GM18505 (cell line): ENCODE measurements around the gene TNFAIP3.
"Not testable (repeated sequence)": the region's sequence is repeated elsewhere in the genome, so short reads cannot be mapped to it uniquely, and the experiment has no call there.

Experiments
- ATAC-seq: cut with Tn5 transposase; IDR thresholded peaks from one replicate; pipeline ENCODE4 v1.9.1; 2021; ENCODE audit not compliant: unreplicated experiment
- POLR2A ChIP-seq: IDR thresholded peaks from 4 replicates; pipeline ENCODE4 v1.6.1; 2011; ENCODE audit warnings: borderline replicate concordance; ENCODE audit not compliant: insufficient read depth, insufficient read length; ENCODE audit errors: extremely low read depth

TNFAIP3 gene

DNA sequence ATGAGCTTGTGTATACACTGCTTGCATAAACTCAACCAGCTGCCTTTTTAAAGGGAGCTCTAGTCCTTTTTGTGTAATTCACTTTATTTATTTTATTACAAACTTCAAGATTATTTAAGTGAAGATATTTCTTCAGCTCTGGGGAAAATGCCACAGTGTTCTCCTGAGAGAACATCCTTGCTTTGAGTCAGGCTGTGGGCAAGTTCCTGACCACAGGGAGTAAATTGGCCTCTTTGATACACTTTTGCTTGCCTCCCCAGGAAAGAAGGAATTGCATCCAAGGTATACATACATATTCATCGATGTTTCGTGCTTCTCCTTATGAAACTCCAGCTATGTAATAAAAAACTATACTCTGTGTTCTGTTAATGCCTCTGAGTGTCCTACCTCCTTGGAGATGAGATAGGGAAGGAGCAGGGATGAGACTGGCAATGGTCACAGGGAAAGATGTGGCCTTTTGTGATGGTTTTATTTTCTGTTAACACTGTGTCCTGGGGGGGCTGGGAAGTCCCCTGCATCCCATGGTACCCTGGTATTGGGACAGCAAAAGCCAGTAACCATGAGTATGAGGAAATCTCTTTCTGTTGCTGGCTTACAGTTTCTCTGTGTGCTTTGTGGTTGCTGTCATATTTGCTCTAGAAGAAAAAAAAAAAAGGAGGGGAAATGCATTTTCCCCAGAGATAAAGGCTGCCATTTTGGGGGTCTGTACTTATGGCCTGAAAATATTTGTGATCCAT lies 15.3 kb downstream of the TNFAIP3 start:
- no peak for TF ChIP-seq POLR2A
- ATAC-seq = no peak

DNA sequence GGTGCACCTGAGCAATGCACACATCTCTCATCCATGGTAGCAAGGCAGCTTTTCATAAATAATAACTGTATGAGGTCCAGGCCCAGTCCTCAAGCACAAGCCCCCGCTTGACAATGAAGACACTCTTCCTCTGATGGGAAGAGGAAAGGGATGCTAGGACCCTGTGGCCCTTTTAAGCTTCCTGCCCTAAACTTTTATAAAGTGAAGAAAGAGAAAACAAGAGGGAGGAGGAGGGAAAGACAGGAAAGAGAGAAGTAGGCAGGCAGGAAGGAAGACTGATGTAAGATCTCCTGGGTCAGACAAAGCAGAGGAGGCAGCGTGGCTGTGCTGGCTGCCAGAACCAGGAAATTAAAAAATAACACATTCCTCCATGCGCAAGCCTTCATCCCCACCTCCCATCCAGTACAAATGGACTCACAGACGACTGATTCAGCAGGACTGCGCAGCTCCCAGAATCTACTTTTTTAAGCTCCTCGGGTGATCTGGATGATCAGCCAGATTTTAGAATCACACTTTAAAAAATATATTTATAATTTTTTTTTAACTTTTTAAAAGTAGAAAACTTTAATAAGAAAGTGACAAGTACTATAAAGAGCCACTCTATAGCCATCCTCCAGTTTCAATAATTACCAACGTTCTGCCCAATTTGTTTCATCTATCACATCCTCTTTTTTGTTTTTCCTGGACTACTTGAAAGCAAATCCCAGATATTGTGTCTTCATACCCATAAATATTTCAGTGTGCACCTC lies 16.5 kb downstream of the TNFAIP3 start:
- ATAC-seq = no peak
- TF ChIP-seq POLR2A = peak; percentile 71

- TF ChIP-seq POLR2A = no peak
- ATAC-seq = no peak
Measured at GRCh38 chr6:137884149-137884909, 17.3 kb downstream of the TNFAIP3 start.

GRCh38 chr6:137884910-137885229 lies 17.8 kb downstream of the TNFAIP3 start:
- not testable (repeated sequence) for ATAC-seq

- not testable (repeated sequence) for ATAC-seq
Measured at GRCh38 chr6:137886226-137886625, 19.2 kb downstream of the TNFAIP3 start.

DNA sequence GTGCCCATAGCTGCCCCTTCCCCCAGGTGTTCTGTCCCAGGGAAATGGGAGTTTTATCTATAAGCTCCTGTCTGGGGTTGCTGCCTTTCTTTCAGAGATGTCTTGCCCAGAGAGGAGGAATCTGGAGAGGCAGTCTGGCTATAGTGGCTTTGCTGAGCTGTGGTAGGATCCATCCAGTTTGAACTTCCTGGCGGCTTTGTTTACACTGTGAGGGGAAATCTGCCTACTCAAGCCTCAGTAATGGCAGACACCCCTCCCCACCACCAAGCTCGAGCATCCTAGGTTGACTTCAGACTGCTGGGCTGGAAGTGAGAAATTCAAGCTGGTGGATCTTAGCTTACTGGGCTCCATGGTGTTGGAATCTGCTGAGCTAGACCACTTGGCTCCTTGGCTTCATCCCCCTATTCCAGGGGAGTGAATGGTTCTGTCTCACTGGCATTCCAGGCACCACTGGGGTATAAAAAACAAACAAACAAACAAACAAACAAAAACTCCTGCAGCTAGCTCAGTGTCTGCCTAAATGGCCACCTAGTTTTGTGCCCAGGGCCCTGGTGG lies 24.0 kb downstream of the TNFAIP3 start:
- no peak for ATAC-seq
- TF ChIP-seq POLR2A = no peak

- no peak for TF ChIP-seq POLR2A
- ATAC-seq = no peak
Measured at GRCh38 chr6:137892271-137892708, 25.2 kb downstream of the TNFAIP3 start.

DNA sequence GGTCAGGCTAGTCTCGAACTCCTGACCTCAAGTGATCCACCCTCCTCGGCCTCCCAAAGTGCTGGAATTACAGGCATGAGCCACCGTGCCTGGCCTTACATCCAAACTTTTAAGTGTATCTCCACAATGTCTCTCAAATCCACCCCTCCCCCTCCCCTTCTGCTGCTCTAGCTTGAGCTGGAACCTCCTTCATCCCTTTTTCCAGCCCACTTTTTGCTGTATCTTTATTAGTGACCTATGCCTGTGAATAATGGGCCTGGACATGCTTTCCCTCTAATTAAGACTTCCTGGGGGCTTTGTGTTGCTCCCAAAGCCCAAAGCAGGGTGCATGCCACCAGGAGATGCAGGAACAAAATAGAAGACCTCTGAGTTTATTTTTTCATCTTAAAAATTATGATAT lies 26.1 kb downstream of the TNFAIP3 start:
- no peak for TF ChIP-seq POLR2A

DNA sequence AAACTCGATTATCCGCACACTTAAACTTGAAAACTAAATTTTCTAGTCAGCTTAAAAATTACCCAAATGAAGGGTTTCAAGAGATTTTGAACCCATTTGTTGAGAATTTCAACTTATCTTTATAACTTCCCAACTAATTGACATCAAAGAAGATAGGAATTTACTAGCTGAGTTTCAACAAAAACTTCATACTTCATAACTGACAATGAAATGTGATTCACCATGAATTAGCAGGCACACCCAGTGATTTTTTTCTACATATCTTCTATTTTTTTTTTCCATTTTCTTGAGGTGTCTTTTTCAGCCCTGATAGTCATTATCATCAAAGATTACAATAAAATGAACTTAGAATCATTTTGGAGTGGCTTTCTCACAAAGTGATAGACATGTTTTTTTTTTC lies 26.7 kb downstream of the TNFAIP3 start:
- TF ChIP-seq POLR2A = no peak
- ATAC-seq = no peak

More for the DNA sequence above, 26.1 kb downstream of the TNFAIP3 start:
- ATAC-seq = no peak

GRCh38 chr6:137894378-137894777 lies 27.3 kb downstream of the TNFAIP3 start:
- not testable (repeated sequence) for ATAC-seq

GRCh38 chr6:137894779-137895385 lies 27.8 kb downstream of the TNFAIP3 start:
- TF ChIP-seq POLR2A = no peak
- no peak for ATAC-seq

- ATAC-seq = no peak
Measured at GRCh38 chr6:137896647-137897046, 29.6 kb downstream of the TNFAIP3 start.

DNA sequence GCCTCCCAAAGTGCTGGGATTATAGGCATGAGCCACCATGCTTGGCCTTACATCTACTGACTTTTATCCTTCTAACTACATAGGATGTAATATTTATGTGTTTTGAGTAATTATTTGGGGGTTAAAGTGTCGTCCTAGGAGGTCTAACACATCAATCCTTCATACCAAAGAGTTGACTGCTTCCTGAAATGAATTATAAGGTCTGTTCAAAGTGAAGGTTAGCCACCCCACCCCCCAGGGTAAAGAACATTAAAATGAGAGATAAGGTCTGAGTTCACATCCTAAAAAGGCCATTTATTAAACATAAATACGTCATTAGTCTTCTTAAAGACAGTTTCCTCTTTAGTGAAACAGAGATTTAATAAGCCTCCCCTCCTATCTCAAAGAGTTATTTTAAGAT lies 33.8 kb downstream of the TNFAIP3 start:
- ATAC-seq = no peak
- TF ChIP-seq POLR2A = no peak

More at GRCh38 chr6:137896647-137897046, 29.6 kb downstream of the TNFAIP3 start:
- no peak for TF ChIP-seq POLR2A

DNA sequence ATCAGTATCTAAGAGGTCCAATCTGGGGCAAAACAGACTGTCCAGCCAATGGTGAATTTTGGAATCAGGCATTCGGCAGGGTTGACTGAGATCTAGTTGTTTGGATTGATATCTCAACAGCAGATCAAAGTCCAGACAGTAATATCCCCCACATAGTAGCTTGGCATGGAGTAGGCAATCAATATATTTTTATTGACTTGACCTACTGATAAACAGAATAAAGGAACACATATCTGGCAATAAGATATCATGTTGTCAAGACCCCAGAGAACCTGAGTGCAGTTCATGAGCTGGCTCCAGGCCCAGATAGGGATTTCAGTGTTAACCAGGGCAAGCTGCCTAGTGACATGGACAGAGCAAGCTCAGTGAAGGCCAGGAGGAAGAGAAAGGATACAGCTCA lies 34.4 kb downstream of the TNFAIP3 start:
- TF ChIP-seq POLR2A = no peak
- ATAC-seq = no peak

GRCh38 chr6:137902699-137903098 lies 35.6 kb downstream of the TNFAIP3 start:
- TF ChIP-seq POLR2A = no peak
- no peak for ATAC-seq
